Natural killer cell (primary cell): ENCODE data around the gene POLR1A. TPM values are rescaled to one million over a fixed set of nuclear protein-coding genes. Genes with fewer than 3 reads are reported as not detected.

Source experiments
- ATAC-seq, 3 donors: fragments of 150-1000 bp in 2 of 3; fragments of 200-7000 bp in 1 of 3; cut with Tn5 transposase; 1 replicate in 1 of 3; 2 replicates in 2 of 3; pipeline ENCODE4 v1.10.0; 2021; ENCODE audit warnings: mild to moderate bottlenecking in 2 of 3, moderate library complexity in 2 of 3
- DNase-seq, 2 donors: peaks; one replicate each; pipeline versions ENCODE4 v3.0.0 to v3.0.0-alpha.2; 2013 to 2021; ENCODE audit warnings: mixed read lengths in 1 of 2
- H3K27ac ChIP-seq: one replicate; pipeline ENCODE4 v1.5.1; 2013; ENCODE audit warnings: mild to moderate bottlenecking, low read length
- H3K27me3 ChIP-seq: one replicate; pipeline ENCODE4 v1.6.1; 2013; ENCODE audit warnings: low read length; ENCODE audit not compliant: control insufficient read depth, insufficient read depth
- H3K36me3 ChIP-seq: one replicate; pipeline ENCODE4 v1.6.1; 2013; ENCODE audit warnings: low read length; ENCODE audit not compliant: control insufficient read depth, insufficient read depth
- H3K4me1 ChIP-seq: one replicate; pipeline ENCODE4 v1.6.1; 2013; ENCODE audit warnings: low read length; ENCODE audit not compliant: control insufficient read depth, insufficient read depth
- H3K4me3 ChIP-seq: one replicate; pipeline ENCODE4 v1.5.1; 2013; ENCODE audit warnings: low read length
- H3K9me3 ChIP-seq: one replicate; pipeline ENCODE4 v1.6.1; 2013; ENCODE audit warnings: low read length; ENCODE audit not compliant: control insufficient read depth, insufficient read depth
- H3K27ac Mint-ChIP-seq, 2 donors: one replicate each; pipeline ENCODE4 v1.8.0; 2022; ENCODE audit warnings: mild to moderate bottlenecking in 2 of 2, mixed read lengths in 2 of 2, moderate library complexity in 1 of 2
- H3K27me3 Mint-ChIP-seq, 2 donors: one replicate each; pipeline ENCODE4 v1.8.0; 2022; ENCODE audit warnings: low read depth in 2 of 2, mixed read lengths in 2 of 2
- H3K36me3 Mint-ChIP-seq: one replicate; pipeline ENCODE4 v1.8.0; 2022; ENCODE audit warnings: mixed read lengths
- H3K4me1 Mint-ChIP-seq, 2 donors: one replicate each; pipeline ENCODE4 v1.8.0; 2022; ENCODE audit warnings: mixed read lengths in 2 of 2
- H3K4me3 Mint-ChIP-seq: one replicate; pipeline ENCODE4 v1.8.0; 2022; ENCODE audit warnings: mild to moderate bottlenecking, moderate library complexity, mixed read lengths
- H3K9me3 Mint-ChIP-seq, 2 donors: one replicate each; pipeline ENCODE4 v1.8.0; 2022; ENCODE audit warnings: mixed read lengths in 2 of 2
- WGBS: methylation state at CpG from one replicate; pipeline ENCODE4 v1.1.7; 2013; ENCODE audit warnings: missing lambda C conversion rate; ENCODE audit not compliant: insufficient coverage; 5-methylcytosine and 5-hydroxymethylcytosine counted together
- intact Hi-C: fragments of 100-400 bp; cut with micrococcal nuclease; formaldehyde crosslinking; loops from one replicate; pipeline ENCODE4 v1.14.2; 2022
- total RNA-seq, 4 donors: library from RNA; stranded (reverse); fragments of 120-200 nt in 1 of 4; gene quantifications; one replicate each; pipeline versions ENCODE4 v1.2.3 to v1.2.4, GENCODE V29; 2013 to 2022
- TF ChIP-seq, protein P1 (sequence below): fragments of 200-600 bp; IDR thresholded peaks from one replicate; pipeline ENCODE4 v1.8.0; 2022; ENCODE audit warnings: antibody characterized with exemption

Gene POLR1A
- total RNA-seq, 3 donors from 2014 or later (not counting 1 experiment from before 2014, with no cell fraction given) = 19.7 to 26.5 (median 22.8) TPM

GRCh38 chr2:86022661-86023365, 82.9 kb downstream of the POLR1A start:
- Mint-ChIP-seq H3K36me3 (no peaks in the 10 kb centered on the region), H3K9me3 (no peaks in the 10 kb centered on the region), H3K27ac (peak overlapping the region in 1 of 2 donors; percentile 44), H3K27me3 (no peaks in the 10 kb centered on the region), H3K4me3 (no peak overlapping the region), H3K4me1 (peaks cover 0 to 4% of the 10 kb centered on the region in 2 donors)
- no peak for DNase-seq
- intact Hi-C loops = no loop called here
- Histone ChIP-seq H3K9me3 (no peaks in the 10 kb centered on the region), H3K27me3 (no peaks in the 10 kb centered on the region), H3K4me3 (no peak overlapping the region), H3K27ac (no peak overlapping the region), H3K4me1 (peaks cover 3% of the 10 kb centered on the region), H3K36me3 (peaks cover 25% of the 10 kb centered on the region)
- WGBS = 82% methylated on average over 12 of the region's 13 CpGs
- ATAC-seq = no peak
- TF ChIP-seq, protein P1, sequence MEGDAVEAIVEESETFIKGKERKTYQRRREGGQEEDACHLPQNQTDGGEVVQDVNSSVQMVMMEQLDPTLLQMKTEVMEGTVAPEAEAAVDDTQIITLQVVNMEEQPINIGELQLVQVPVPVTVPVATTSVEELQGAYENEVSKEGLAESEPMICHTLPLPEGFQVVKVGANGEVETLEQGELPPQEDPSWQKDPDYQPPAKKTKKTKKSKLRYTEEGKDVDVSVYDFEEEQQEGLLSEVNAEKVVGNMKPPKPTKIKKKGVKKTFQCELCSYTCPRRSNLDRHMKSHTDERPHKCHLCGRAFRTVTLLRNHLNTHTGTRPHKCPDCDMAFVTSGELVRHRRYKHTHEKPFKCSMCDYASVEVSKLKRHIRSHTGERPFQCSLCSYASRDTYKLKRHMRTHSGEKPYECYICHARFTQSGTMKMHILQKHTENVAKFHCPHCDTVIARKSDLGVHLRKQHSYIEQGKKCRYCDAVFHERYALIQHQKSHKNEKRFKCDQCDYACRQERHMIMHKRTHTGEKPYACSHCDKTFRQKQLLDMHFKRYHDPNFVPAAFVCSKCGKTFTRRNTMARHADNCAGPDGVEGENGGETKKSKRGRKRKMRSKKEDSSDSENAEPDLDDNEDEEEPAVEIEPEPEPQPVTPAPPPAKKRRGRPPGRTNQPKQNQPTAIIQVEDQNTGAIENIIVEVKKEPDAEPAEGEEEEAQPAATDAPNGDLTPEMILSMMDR = no peak

DNA sequence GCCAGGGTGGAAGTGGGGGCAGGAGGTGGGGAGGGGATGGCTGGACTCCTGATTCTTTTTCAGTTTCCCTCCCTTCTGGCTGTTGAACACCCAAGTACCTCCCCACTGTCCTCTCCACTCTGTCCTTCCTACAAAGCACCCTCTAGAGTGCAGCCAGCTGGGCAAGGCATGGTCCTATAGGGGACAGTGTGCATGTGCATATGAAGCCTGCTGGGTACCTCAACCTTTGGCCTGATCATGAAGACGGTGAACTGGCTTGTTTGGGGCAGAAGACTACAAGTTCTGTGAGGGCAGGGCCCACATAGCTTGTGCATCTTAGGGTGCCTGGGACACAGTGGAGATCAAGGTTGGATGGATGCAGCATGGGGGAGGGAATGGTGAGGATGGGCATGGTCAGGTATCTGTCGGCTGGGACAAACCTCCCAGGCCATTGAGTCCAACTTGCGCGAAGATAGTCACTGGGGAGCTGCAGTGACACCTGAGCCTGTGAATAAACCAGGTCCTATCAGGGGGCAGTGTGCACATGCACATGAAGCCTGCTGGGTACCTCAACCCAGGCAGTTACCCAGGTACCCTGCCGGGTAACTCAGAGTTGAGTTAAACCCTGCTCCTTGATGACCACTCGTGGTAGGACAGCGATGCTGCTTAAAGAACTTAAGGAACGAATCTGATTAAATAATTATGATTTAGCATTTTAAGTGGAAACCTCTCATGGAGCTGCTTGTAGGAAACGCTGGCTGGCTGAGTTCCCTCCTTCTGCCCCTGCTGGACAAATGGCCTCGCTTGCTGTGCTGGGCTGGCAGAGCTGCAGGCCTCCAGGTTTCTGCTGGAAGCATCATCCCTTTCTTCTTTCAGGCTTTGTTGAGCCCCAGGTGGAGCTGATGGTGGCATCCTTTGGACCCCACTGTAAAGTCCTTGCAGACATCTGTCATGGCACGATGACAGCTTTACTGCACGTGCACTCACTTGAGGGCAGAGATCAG, 84.0 kb downstream of the POLR1A start:
- Histone ChIP-seq H3K27me3 (no peaks in the 10 kb centered on the region), H3K4me1 (peaks cover 15% of the 10 kb centered on the region), H3K9me3 (no peaks in the 10 kb centered on the region), H3K4me3 (no peak overlapping the region), H3K27ac (no peak overlapping the region), H3K36me3 (peaks cover 14% of the 10 kb centered on the region)
- H3K27ac Mint-ChIP-seq = no peak overlapping the region
- ATAC-seq (no peak), DNase-seq (no peak)
- intact Hi-C loops = no loop called here
- 97% methylated on average over 12 of the region's 12 CpGs for WGBS
- H3K4me1 Mint-ChIP-seq = peaks cover 8 to 11% of the 10 kb centered on the region in 2 donors
- no peaks in the 10 kb centered on the region for H3K36me3 Mint-ChIP-seq
- TF ChIP-seq, protein P1 = no peak
- no peak overlapping the region for H3K4me3 Mint-ChIP-seq
- no peaks in the 10 kb centered on the region for H3K27me3 Mint-ChIP-seq
- H3K9me3 Mint-ChIP-seq = no peaks in the 10 kb centered on the region

DNA sequence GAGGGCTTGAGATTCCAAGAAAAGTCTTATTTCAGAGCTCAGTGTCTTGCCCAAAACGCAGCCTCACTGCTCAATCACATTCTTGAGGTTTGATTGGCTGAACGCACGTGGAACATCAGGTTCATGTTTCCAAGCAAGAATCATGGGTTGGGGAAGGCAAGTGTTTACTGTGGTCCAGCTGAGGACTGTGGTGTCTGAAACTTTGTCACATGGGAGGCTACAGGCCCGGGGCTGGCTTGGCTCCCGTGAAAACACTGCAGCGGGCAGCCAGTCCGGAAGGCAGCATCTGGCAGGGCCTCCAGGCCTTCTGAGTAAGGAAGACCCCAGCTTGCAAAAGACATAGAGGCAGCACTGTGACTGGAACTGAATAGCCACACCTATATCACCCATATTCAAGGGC, 84.7 kb downstream of the POLR1A start:
- H3K4me1 Mint-ChIP-seq = peaks cover 8 to 11% of the 10 kb centered on the region in 2 donors
- intact Hi-C loops = no loop called here
- no peak overlapping the region for H3K4me3 ChIP-seq
- TF ChIP-seq, protein P1 = no peak
- 92% methylated on average over 7 of the region's 7 CpGs for WGBS
- no peaks in the 10 kb centered on the region for H3K27me3 Mint-ChIP-seq
- no peaks in the 10 kb centered on the region for H3K36me3 Mint-ChIP-seq
- H3K4me1 ChIP-seq = peaks cover 20% of the 10 kb centered on the region
- peaks cover 9% of the 10 kb centered on the region for H3K36me3 ChIP-seq
- no peaks in the 10 kb centered on the region for H3K9me3 Mint-ChIP-seq
- no peak overlapping the region for H3K27ac ChIP-seq
- H3K9me3 ChIP-seq = no peaks in the 10 kb centered on the region
- DNase-seq (no peak), ATAC-seq (no peak)
- H3K4me3 Mint-ChIP-seq = no peak overlapping the region
- no peak overlapping the region for H3K27ac Mint-ChIP-seq
- no peaks in the 10 kb centered on the region for H3K27me3 ChIP-seq
